GM19328 (cell line): Measurements from ENCODE around the gene TUT7.
"Not testable (repeated sequence)": the region's sequence is repeated elsewhere in the genome, so short reads cannot be mapped to it uniquely, and the experiment has no call there.

Experiments used
- ATAC-seq: cut with Tn5 transposase; IDR thresholded peaks from one replicate; pipeline ENCODE4 v1.9.1; 2021; ENCODE audit warnings: mild to moderate bottlenecking, moderate library complexity; ENCODE audit not compliant: unreplicated experiment

The TUT7 gene

GRCh38 chr9:86303316-86303975 lies 50.8 kb downstream of the TUT7 start:
- ATAC-seq = no peak

GRCh38 chr9:86301686-86302085 lies 52.5 kb downstream of the TUT7 start:
- no peak for ATAC-seq

GRCh38 chr9:86300701-86301100 lies 53.5 kb downstream of the TUT7 start:
- no peak for ATAC-seq

- ATAC-seq = no peak
Measured at GRCh38 chr9:86298873-86299272, 55.3 kb downstream of the TUT7 start.

GRCh38 chr9:86290341-86290740 lies 63.9 kb downstream of the TUT7 start:
- ATAC-seq = not testable (repeated sequence)

GRCh38 chr9:86288499-86289198 lies 65.6 kb downstream of the TUT7 start:
- ATAC-seq = no peak

GRCh38 chr9:86287013-86287412 lies 67.2 kb downstream of the TUT7 start:
- ATAC-seq = no peak

GRCh38 chr9:86286278-86286677 lies 67.9 kb downstream of the TUT7 start:
- ATAC-seq = no peak

GRCh38 chr9:86285261-86285660 lies 68.9 kb downstream of the TUT7 start:
- ATAC-seq = no peak

- peak; percentile 10 for ATAC-seq
Measured at GRCh38 chr9:86282979-86283535, 71.2 kb downstream of the TUT7 start.

GRCh38 chr9:86282077-86282978 lies 71.9 kb downstream of the TUT7 start, which contains the start of gene ISCA1:
TSS of gene ISCA1 (minus strand) at chr9:86282538. CDS start at chr9:86282458, 80 bp downstream.
- ATAC-seq = peak; percentile 85

- peak; percentile 1 for ATAC-seq
Measured at GRCh38 chr9:86281593-86282076, 72.6 kb downstream of the TUT7 start.

- ATAC-seq = no peak
Measured at GRCh38 chr9:86280580-86280979, 73.6 kb downstream of the TUT7 start.

GRCh38 chr9:86279839-86280238 lies 74.4 kb downstream of the TUT7 start:
- ATAC-seq = no peak

- no peak for ATAC-seq
Measured at GRCh38 chr9:86277072-86277471, 77.1 kb downstream of the TUT7 start.

GRCh38 chr9:86275962-86276361 lies 78.2 kb downstream of the TUT7 start:
- ATAC-seq = no peak

- ATAC-seq = no peak
Measured at GRCh38 chr9:86274821-86275643, 79.2 kb downstream of the TUT7 start.

- ATAC-seq = no peak
Measured at GRCh38 chr9:86272221-86272620, 82.0 kb downstream of the TUT7 start.

GRCh38 chr9:86263876-86264275 lies 90.3 kb downstream of the TUT7 start:
- ATAC-seq = no peak

- ATAC-seq = no peak
Measured at GRCh38 chr9:86262492-86262891, 91.7 kb downstream of the TUT7 start.
